Spinal cord (tissue), 10 donors: ENCODE measurements around the gene WASF1. TPM values are rescaled to one million over a fixed set of nuclear protein-coding genes. Genes with fewer than 3 reads are reported as not detected.

ENCODE experiments used
- DNase-seq, 6 donors: peaks; one replicate each; pipeline versions ENCODE4 v3.0.0 to v3.0.0-alpha.2; 2013 to 2015; ENCODE audit warnings: low spot score in 6 of 6, low read depth in 4 of 6
- H3K27ac ChIP-seq: one replicate; pipeline ENCODE4 v1.5.1; 2013; ENCODE audit warnings: low read depth, low read length, control low read depth
- H3K27me3 ChIP-seq: one replicate; pipeline ENCODE4 v1.6.1; 2013; ENCODE audit warnings: low read length; ENCODE audit not compliant: control insufficient read depth, insufficient read depth
- H3K36me3 ChIP-seq: one replicate; pipeline ENCODE4 v1.6.1; 2013; ENCODE audit warnings: low read length; ENCODE audit not compliant: control insufficient read depth, insufficient read depth
- H3K4me1 ChIP-seq: one replicate; pipeline ENCODE4 v1.6.1; 2013; ENCODE audit warnings: low read length; ENCODE audit not compliant: control insufficient read depth, insufficient read depth
- H3K4me3 ChIP-seq: one replicate; pipeline ENCODE4 v1.5.1; 2013; ENCODE audit warnings: low read depth, low read length, control low read depth
- H3K9me3 ChIP-seq: one replicate; pipeline ENCODE4 v1.6.1; 2013; ENCODE audit warnings: low read length; ENCODE audit not compliant: control insufficient read depth, insufficient read depth
- WGBS: methylation state at CpG from one replicate; pipeline ENCODE4 v1.1.5; 2013; ENCODE audit warnings: missing lambda C conversion rate; ENCODE audit not compliant: insufficient coverage; 5-methylcytosine and 5-hydroxymethylcytosine counted together
- long read RNA-seq, 4 donors: transcript quantifications; one replicate each; lab custom pipeline, GENCODE V29; 2026
- polyA plus RNA-seq, 2 donors: library from polyadenylated mRNA; unstranded; fragments of 120-200 nt; gene quantifications; one replicate each; pipeline ENCODE4 v1.2.1, GENCODE V29; 2013; ENCODE audit not compliant: insufficient read length in 2 of 2
- total RNA-seq, 2 donors: library from RNA; depleted of rRNA in 1 of 2; stranded (reverse); fragments of 120-200 nt in 1 of 2; fragments of >200 nt in 1 of 2; gene quantifications; one replicate each; pipeline versions ENCODE4 v1.2.3 to v1.2.4, GENCODE V29; 2013 to 2014
- donor health status: healthy.

WASF1 gene
- total RNA-seq (10 to 100 TPM; 19.3 to 63.7 TPM), polyA plus RNA-seq (100 to 1,000 TPM; 161 to 239 TPM)
- long read RNA-seq, donor 1, transcript WASF1-205 (9 exons, 2,675 nt), result major isoform, 28 of 57 reads
- long read RNA-seq, donor 1, partial matches to known transcripts, result 24 of 57 reads
- long read RNA-seq, donor 1, other reads (novel, unspliced or antisense), result 0 of 57 reads
- long read RNA-seq, donor 2, partial matches to known transcripts, result 46 of 50 reads
- long read RNA-seq, donor 2, other reads (novel, unspliced or antisense), result 0 of 50 reads
- long read RNA-seq, donor 3, transcript WASF1-205 (9 exons, 2,675 nt), result major isoform, 5 of 70 reads
- long read RNA-seq, donor 3, partial matches to known transcripts, result 65 of 70 reads
- long read RNA-seq, donor 3, other reads (novel, unspliced or antisense), result 0 of 70 reads
- long read RNA-seq, donor 4, partial matches to known transcripts, result 0 of 2 reads
- long read RNA-seq, donor 4, other reads (novel, unspliced or antisense), result 0 of 2 reads

DNA sequence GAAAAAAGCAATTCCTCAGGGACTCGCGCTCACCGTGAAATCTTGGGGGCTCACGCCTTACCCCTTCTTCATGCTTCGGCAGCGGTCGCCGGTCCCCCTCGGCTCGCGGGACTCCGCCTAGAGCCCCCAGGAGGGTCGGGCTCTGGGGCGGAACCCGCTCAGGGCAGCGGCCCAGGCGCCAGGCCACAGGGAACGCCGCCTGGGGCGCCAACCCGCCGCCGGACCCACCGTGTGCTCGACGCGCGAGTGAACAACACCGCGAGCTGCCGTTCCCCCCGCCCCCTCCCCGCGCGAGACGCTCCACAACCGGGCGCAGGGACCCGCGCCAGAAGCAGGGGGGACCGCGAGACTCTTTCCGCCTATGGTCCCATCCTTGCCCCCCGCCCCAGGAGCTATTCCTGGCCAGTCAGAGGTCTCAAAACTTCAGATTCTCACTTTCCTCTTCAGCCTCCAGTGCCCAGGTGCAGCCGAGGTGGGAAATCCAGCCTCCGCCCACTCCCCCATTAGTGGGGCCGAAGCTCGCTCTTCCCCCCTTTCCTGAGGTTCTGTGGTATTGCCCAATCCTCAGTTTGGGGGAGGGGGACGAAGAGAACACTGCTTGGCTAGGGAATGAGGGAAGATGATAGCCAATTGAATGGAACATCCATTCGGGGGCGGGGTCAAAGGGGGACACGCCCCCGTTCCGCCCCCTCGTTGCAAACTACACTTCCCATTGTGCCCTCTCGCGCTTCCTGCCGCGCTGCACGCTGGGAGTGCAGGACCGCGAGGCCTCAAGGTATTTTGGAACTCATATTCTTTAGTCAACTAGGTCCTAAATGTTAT lies at the start of gene WASF1:
Gene WASF1 (minus strand): TSS at position 265 of the 822 bp plus-strand sequence. CDS start 52,069 bp downstream, outside the sequence.
- WGBS, result under 1% methylated on average over 54 of the region's 62 CpGs

DNA sequence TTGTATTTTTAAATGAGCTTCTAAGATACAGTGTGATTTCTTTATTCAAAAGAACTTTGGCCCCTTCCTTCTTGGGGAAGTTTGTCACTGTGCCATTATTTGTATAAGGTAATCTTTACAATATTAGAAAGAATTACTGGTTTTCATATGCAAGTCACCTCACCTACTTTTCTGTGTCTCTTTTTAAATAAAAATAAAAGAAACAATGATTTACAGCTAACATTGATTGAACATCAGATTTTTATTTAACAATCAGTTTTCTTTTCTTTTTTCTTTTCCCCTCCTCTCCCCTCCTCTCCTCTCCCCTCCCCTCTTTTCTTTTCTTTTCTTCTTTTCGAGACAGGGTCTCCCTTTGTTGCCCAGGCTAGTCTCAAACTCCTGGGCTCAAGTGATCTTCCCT lies 46.8 kb upstream of the WASF1 start:
- H3K4me1 ChIP-seq, result no peaks in the 10 kb centered on the region
- H3K36me3 ChIP-seq, result peaks cover 12% of the 10 kb centered on the region
- no peak for DNase-seq
- no peak overlapping the region for H3K27ac ChIP-seq
- WGBS, result 67% methylated on average over 1 of the region's 1 CpG
- H3K27me3 ChIP-seq, result no peaks in the 10 kb centered on the region
- no peak overlapping the region for H3K4me3 ChIP-seq
- H3K9me3 ChIP-seq, result no peaks in the 10 kb centered on the region

More for the DNA sequence above, at the start of gene WASF1:
- H3K27ac ChIP-seq, result peak within 1 kb of the TSS; percentile 96
- H3K4me3 ChIP-seq, result peak within 1 kb of the TSS; percentile 96
- H3K4me1 ChIP-seq, result no peaks in the 10 kb centered on the region
- H3K36me3 ChIP-seq, result no peaks in the 10 kb centered on the region
- DNase-seq, result peak; percentile 98 to 100 (median 99)
- no peaks in the 10 kb centered on the region for H3K27me3 ChIP-seq
- no peaks in the 10 kb centered on the region for H3K9me3 ChIP-seq

GRCh38 chr6:110221738-110222137 lies 42.3 kb upstream of the WASF1 start:
- H3K27ac ChIP-seq, result no peak overlapping the region
- no peaks in the 10 kb centered on the region for H3K9me3 ChIP-seq
- peaks cover 20% of the 10 kb centered on the region for H3K36me3 ChIP-seq
- no peaks in the 10 kb centered on the region for H3K4me1 ChIP-seq
- DNase-seq, result no peak
- no peak overlapping the region for H3K4me3 ChIP-seq
- H3K27me3 ChIP-seq, result no peaks in the 10 kb centered on the region

GRCh38 chr6:110217266-110217665 lies 37.8 kb upstream of the WASF1 start:
- Histone ChIP-seq H3K36me3 (peaks cover 12% of the 10 kb centered on the region), H3K27ac (no peak overlapping the region), H3K27me3 (no peaks in the 10 kb centered on the region), H3K4me1 (no peaks in the 10 kb centered on the region), H3K9me3 (no peaks in the 10 kb centered on the region), H3K4me3 (no peak overlapping the region)
- WGBS, result no CpG with 5 or more reads among the region's 2 CpGs
- no peak for DNase-seq

GRCh38 chr6:110216140-110216539 lies 36.7 kb upstream of the WASF1 start:
- Histone ChIP-seq H3K27ac (no peak overlapping the region), H3K36me3 (peaks cover 12% of the 10 kb centered on the region), H3K4me1 (no peaks in the 10 kb centered on the region), H3K4me3 (no peak overlapping the region), H3K9me3 (no peaks in the 10 kb centered on the region), H3K27me3 (no peaks in the 10 kb centered on the region)
- WGBS, result 94% methylated on average over 2 of the region's 5 CpGs
- no peak for DNase-seq

- no peaks in the 10 kb centered on the region for H3K4me1 ChIP-seq
- no peaks in the 10 kb centered on the region for H3K9me3 ChIP-seq
- H3K27ac ChIP-seq, result no peak overlapping the region
- no peak overlapping the region for H3K4me3 ChIP-seq
- DNase-seq, result peak in 1 of 6 donors; percentile 42
- WGBS, result 50% methylated on average over 1 of the region's 1 CpG
- no peaks in the 10 kb centered on the region for H3K27me3 ChIP-seq
- H3K36me3 ChIP-seq, result peaks cover 9% of the 10 kb centered on the region
Measured at GRCh38 chr6:110214338-110214737, 34.9 kb upstream of the WASF1 start.

- no CpG with 5 or more reads among the region's 1 CpG for WGBS
- DNase-seq, result no peak
- H3K4me3 ChIP-seq, result no peak overlapping the region
- peaks cover 9% of the 10 kb centered on the region for H3K36me3 ChIP-seq
- no peaks in the 10 kb centered on the region for H3K27me3 ChIP-seq
- H3K9me3 ChIP-seq, result no peaks in the 10 kb centered on the region
- no peaks in the 10 kb centered on the region for H3K4me1 ChIP-seq
- H3K27ac ChIP-seq, result no peak overlapping the region
Measured at GRCh38 chr6:110211753-110212152, 32.3 kb upstream of the WASF1 start.

GRCh38 chr6:110207652-110208051 lies 28.2 kb upstream of the WASF1 start:
- no CpG with 5 or more reads among the region's 3 CpGs for WGBS
- no peaks in the 10 kb centered on the region for H3K9me3 ChIP-seq
- H3K27ac ChIP-seq, result no peak overlapping the region
- peaks cover 6% of the 10 kb centered on the region for H3K36me3 ChIP-seq
- no peak for DNase-seq
- H3K27me3 ChIP-seq, result no peaks in the 10 kb centered on the region
- no peak overlapping the region for H3K4me3 ChIP-seq
- H3K4me1 ChIP-seq, result no peaks in the 10 kb centered on the region

DNA sequence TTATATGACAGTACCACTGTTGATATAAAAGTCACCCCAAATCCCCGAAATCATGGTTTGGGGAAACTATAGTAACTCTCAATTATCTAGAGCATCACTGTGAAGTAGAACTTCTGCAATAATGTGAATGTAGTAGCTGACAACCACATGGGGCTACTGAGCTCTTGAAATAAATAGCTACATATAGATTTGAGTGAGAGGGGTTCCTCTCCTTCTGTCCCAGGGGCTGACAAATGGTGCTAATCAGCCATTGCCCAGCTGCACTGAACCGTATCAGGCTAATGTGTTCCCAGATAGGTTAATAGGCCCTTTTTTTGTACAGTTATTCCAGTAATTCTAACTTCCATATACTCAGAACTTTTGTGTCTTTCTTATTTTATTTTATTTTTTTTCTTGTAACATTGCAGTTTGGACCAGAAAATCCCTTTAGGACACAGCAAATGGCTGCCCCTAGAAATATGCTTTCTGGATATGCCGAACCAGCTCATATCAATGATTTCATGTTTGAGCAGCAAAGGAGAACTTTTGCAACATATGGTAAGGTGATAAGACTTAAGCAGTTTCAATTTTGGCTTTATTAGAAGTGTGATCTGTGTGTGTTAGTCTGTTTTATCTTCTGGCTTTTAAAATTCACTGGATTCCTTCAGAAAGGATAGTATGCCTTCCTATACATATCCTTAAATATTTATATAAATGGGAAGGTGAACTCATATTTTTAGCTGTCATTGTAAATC lies 21.8 kb upstream of the WASF1 start:
- Histone ChIP-seq H3K4me1 (no peaks in the 10 kb centered on the region), H3K4me3 (no peak overlapping the region), H3K36me3 (no peaks in the 10 kb centered on the region), H3K27ac (no peak overlapping the region), H3K27me3 (no peaks in the 10 kb centered on the region), H3K9me3 (no peaks in the 10 kb centered on the region)
- DNase-seq, result no peak
- WGBS, result 80% methylated on average over 1 of the region's 3 CpGs
